ENCODE measurements around the gene CSNK2A3. TPM values are rescaled to one million over a fixed set of nuclear protein-coding genes. Genes with fewer than 3 reads are reported as not detected.
A peak's percentile ranks its signal among the peaks of the same experiment; 100 is the strongest.

CSNK2A3 gene
- total RNA-seq, 1 experiment from 2014 or later, result 2.3 TPM

- Histone ChIP-seq H3F3A (ENCODE audit: low read length, unreplicated experiment) (no peaks in the 10 kb centered on the region), H3K4me3 (ENCODE audit: low read length) (no peak overlapping the region), H3K9me3 (ENCODE audit: low read length) (no peaks in the 10 kb centered on the region), H3K79me2 (ENCODE audit: low read length) (no peaks in the 10 kb centered on the region), H3K4me1 (ENCODE audit: insufficient read depth, low read length) (peaks cover 10% of the 10 kb centered on the region), H4K20me1 (ENCODE audit: low read length) (no peaks in the 10 kb centered on the region), H3K4me2 (ENCODE audit: low read length) (no peak overlapping the region), H3K27me3 (ENCODE audit: low read length) (no peaks in the 10 kb centered on the region), H2AFZ (ENCODE audit: low read length) (no peak overlapping the region), H3K9me2 (replicated peaks; ENCODE audit: low read length) (no peaks in the 10 kb centered on the region), H3K27ac (ENCODE audit: low read length) (no peak overlapping the region), H3K9ac (ENCODE audit: low read length) (no peak overlapping the region), H3K36me3 (ENCODE audit: low read depth, low read length) (no peaks in the 10 kb centered on the region)
- ATAC-seq, result no peak
- ChIA-PET CTCF (no interaction called here), POLR2A (ENCODE audit: unreplicated experiment) (interaction anchor here (0.6 kb wide), 1 partner anchor 85 kb away, joined by 4 read pairs; no protein-coding TSS in a partner anchor)
- TF ChIP-seq EZH2phosphoT487 (IDR thresholded peaks at IDR 0.05; ENCODE audit: borderline replicate concordance, low read length) (no peak), EZH2 (IDR thresholded peaks at IDR 0.05; ENCODE audit: low read length, unreplicated experiment) (no peak), CTCF (conservative IDR thresholded peaks at IDR 0.05; ENCODE audit: low read depth, low read length) (no peak)
- no peak for DNase-seq
- no TSS peak for BruUV-seq (replicated peaks)
- intact Hi-C loops (cut with micrococcal nuclease), result no loop called here
Observed at GRCh38 chr11:11351042-11351586, 1.9 kb downstream of the CSNK2A3 start.

- Histone ChIP-seq H3K4me3 (ENCODE audit: low read length) (no peak overlapping the region), H3K9me3 (ENCODE audit: low read length) (no peaks in the 10 kb centered on the region), H3K27ac (ENCODE audit: low read length) (no peak overlapping the region), H4K20me1 (ENCODE audit: low read length) (no peaks in the 10 kb centered on the region), H3K4me2 (ENCODE audit: low read length) (no peak overlapping the region), H2AFZ (ENCODE audit: low read length) (no peak overlapping the region), H3K36me3 (ENCODE audit: low read depth, low read length) (no peaks in the 10 kb centered on the region), H3K27me3 (ENCODE audit: low read length) (no peaks in the 10 kb centered on the region), H3K79me2 (ENCODE audit: low read length) (no peaks in the 10 kb centered on the region), H3K9ac (ENCODE audit: low read length) (no peak overlapping the region), H3K4me1 (ENCODE audit: insufficient read depth, low read length) (peaks cover 10% of the 10 kb centered on the region), H3K9me2 (replicated peaks; ENCODE audit: low read length) (no peaks in the 10 kb centered on the region), H3F3A (ENCODE audit: low read length, unreplicated experiment) (no peaks in the 10 kb centered on the region)
- intact Hi-C loops (cut with micrococcal nuclease), result no loop called here
- no TSS peak for BruUV-seq (replicated peaks)
- ChIA-PET POLR2A (ENCODE audit: unreplicated experiment) (no interaction called here), CTCF (no interaction called here)
- peak; percentile 70 for DNase-seq
- TF ChIP-seq EZH2phosphoT487 (IDR thresholded peaks at IDR 0.05; ENCODE audit: borderline replicate concordance, low read length) (no peak), EZH2 (IDR thresholded peaks at IDR 0.05; ENCODE audit: low read length, unreplicated experiment) (no peak), CTCF (conservative IDR thresholded peaks at IDR 0.05; ENCODE audit: low read depth, low read length) (no peak)
- peak; percentile 22; the same call in 1 of the 2 replicates for ATAC-seq
Observed at GRCh38 chr11:11349870-11350337, 3.1 kb downstream of the CSNK2A3 start.

- no peak for ATAC-seq
- no peaks in the 10 kb centered on the region for H3K9me2 ChIP-seq (replicated peaks; ENCODE audit: low read length)
- no peaks in the 10 kb centered on the region for H3F3A ChIP-seq (ENCODE audit: low read length, unreplicated experiment)
- H3K79me2 ChIP-seq (ENCODE audit: low read length), result no peaks in the 10 kb centered on the region
- H3K36me3 ChIP-seq (ENCODE audit: low read depth, low read length), result no peaks in the 10 kb centered on the region
- H2AFZ ChIP-seq (ENCODE audit: low read length), result no peak overlapping the region
- no peak overlapping the region for H3K27ac ChIP-seq (ENCODE audit: low read length)
- H3K4me1 ChIP-seq (ENCODE audit: insufficient read depth, low read length), result peaks cover 10% of the 10 kb centered on the region
- CTCF ChIA-PET, result no interaction called here
- no peak overlapping the region for H3K9ac ChIP-seq (ENCODE audit: low read length)
- POLR2A ChIA-PET (ENCODE audit: unreplicated experiment), result no interaction called here
- TF ChIP-seq CTCF (conservative IDR thresholded peaks at IDR 0.05; ENCODE audit: low read depth, low read length) (no peak), EZH2 (IDR thresholded peaks at IDR 0.05; ENCODE audit: low read length, unreplicated experiment) (no peak), EZH2phosphoT487 (IDR thresholded peaks at IDR 0.05; ENCODE audit: borderline replicate concordance, low read length) (no peak)
- H3K4me3 ChIP-seq (ENCODE audit: low read length), result no peak overlapping the region
- no peak overlapping the region for H3K4me2 ChIP-seq (ENCODE audit: low read length)
- BruUV-seq (replicated peaks), result no TSS peak
- no peaks in the 10 kb centered on the region for H3K27me3 ChIP-seq (ENCODE audit: low read length)
- no peaks in the 10 kb centered on the region for H3K9me3 ChIP-seq (ENCODE audit: low read length)
- H4K20me1 ChIP-seq (ENCODE audit: low read length), result no peaks in the 10 kb centered on the region
- no peak for DNase-seq
- intact Hi-C loops (cut with micrococcal nuclease), result no loop called here
Observed at GRCh38 chr11:11349106-11349825, 3.8 kb downstream of the CSNK2A3 start.
